BLaER1 (cell line): Measurements from ENCODE around the gene SHE.
"Not testable (repeated sequence)": the region's sequence is repeated elsewhere in the genome, so short reads cannot be mapped to it uniquely, and the experiment has no call there.

Source experiments
- H3K27ac ChIP-seq: shearing (Covaris generic); formaldehyde crosslinking; 2 replicates; pipeline ENCODE4 v1.8.1; 2022
- H3K27me3 ChIP-seq: shearing (Covaris generic); formaldehyde crosslinking; 2 replicates; pipeline ENCODE4 v1.8.1; 2022
- H3K36me3 ChIP-seq: shearing (Covaris generic); formaldehyde crosslinking; 2 replicates; pipeline ENCODE4 v1.8.1; 2022
- H3K4me1 ChIP-seq: shearing (Covaris generic); formaldehyde crosslinking; 2 replicates; pipeline ENCODE4 v1.8.1; 2022
- H3K4me2 ChIP-seq: shearing (Covaris generic); formaldehyde crosslinking; 2 replicates; pipeline ENCODE4 v1.8.1; 2022
- H3K4me3 ChIP-seq: shearing (Covaris generic); formaldehyde crosslinking; 2 replicates; pipeline ENCODE4 v1.8.1; 2022
- H3K9ac ChIP-seq: shearing (Covaris generic); formaldehyde crosslinking; 2 replicates; pipeline ENCODE4 v1.8.1; 2022
- H3K9me3 ChIP-seq: shearing (Covaris generic); formaldehyde crosslinking; 2 replicates; pipeline ENCODE4 v1.8.1; 2022
- H4K20me1 ChIP-seq: shearing (Covaris generic); formaldehyde crosslinking; 2 replicates; pipeline ENCODE4 v1.8.1; 2022
- Cebpa-rat ChIP-seq: shearing (Covaris generic); IDR thresholded peaks from 2 replicates; pipeline ENCODE4 v1.8.1; 2022

Gene SHE

GRCh38 chr1:154539486-154540483, 37.6 kb upstream of the SHE start:
- Histone ChIP-seq H3K4me1 (0 out of 2 replicates have a peak, but pooled peaks cover 2% of the 10 kb centered on the region), H3K27me3 (no peaks in the 10 kb centered on the region), H4K20me1 (no peaks in the 10 kb centered on the region), H3K4me2 (no peak overlapping the region), H3K36me3 (no peaks in the 10 kb centered on the region), H3K9me3 (no peaks in the 10 kb centered on the region; the same call in 1 of the 2 replicates), H3K27ac (no peak overlapping the region), H3K9ac (no peak overlapping the region), H3K4me3 (no peak overlapping the region)
- no peak for TF ChIP-seq Cebpa-rat

GRCh38 chr1:154536570-154536969, 34.4 kb upstream of the SHE start:
- no peak for TF ChIP-seq Cebpa-rat
- Histone ChIP-seq H3K9me3 (peaks cover 7% of the 10 kb centered on the region), H3K4me3 (no peak overlapping the region), H3K27me3 (no peaks in the 10 kb centered on the region), H3K4me2 (no peak overlapping the region), H4K20me1 (no peaks in the 10 kb centered on the region), H3K4me1 (no peaks in the 10 kb centered on the region), H3K9ac (no peak overlapping the region), H3K36me3 (no peaks in the 10 kb centered on the region), H3K27ac (no peak overlapping the region)

GRCh38 chr1:154533952-154534844, 32.0 kb upstream of the SHE start:
- Histone ChIP-seq H3K36me3 (no peaks in the 10 kb centered on the region), H3K27me3 (no peaks in the 10 kb centered on the region), H3K9me3 (peaks cover 7% of the 10 kb centered on the region), H3K9ac (no peak overlapping the region), H3K4me2 (no peak overlapping the region), H3K4me1 (no peaks in the 10 kb centered on the region), H3K4me3 (no peak overlapping the region), H3K27ac (no peak overlapping the region), H4K20me1 (no peaks in the 10 kb centered on the region)
- no peak for TF ChIP-seq Cebpa-rat

- not testable (repeated sequence) for H3K9ac ChIP-seq, H4K20me1 ChIP-seq, H3K27me3 ChIP-seq, H3K4me2 ChIP-seq, H3K27ac ChIP-seq, H3K36me3 ChIP-seq, H3K4me3 ChIP-seq, H3K9me3 ChIP-seq, H3K4me1 ChIP-seq
These were observed 29.7 kb upstream of the SHE start for GRCh38 chr1:154531950-154532349.

- Histone ChIP-seq H3K9ac (no peak overlapping the region), H3K4me1 (no peaks in the 10 kb centered on the region), H4K20me1 (no peaks in the 10 kb centered on the region), H3K36me3 (no peaks in the 10 kb centered on the region), H3K9me3 (peaks cover 9% of the 10 kb centered on the region; the same call in 1 of the 2 replicates), H3K27me3 (no peaks in the 10 kb centered on the region), H3K4me3 (no peak overlapping the region), H3K27ac (no peak overlapping the region), H3K4me2 (no peak overlapping the region)
- TF ChIP-seq Cebpa-rat: no peak
These were observed 27.1 kb upstream of the SHE start for GRCh38 chr1:154529308-154529707.

GRCh38 chr1:154527192-154527591, 25.0 kb upstream of the SHE start:
- H4K20me1 ChIP-seq: no peaks in the 10 kb centered on the region
- no peak overlapping the region for H3K4me3 ChIP-seq
- no peaks in the 10 kb centered on the region for H3K36me3 ChIP-seq
- no peak for TF ChIP-seq Cebpa-rat
- H3K9me3 ChIP-seq: peaks cover 11% of the 10 kb centered on the region; the same call in 1 of the 2 replicates
- H3K27me3 ChIP-seq: no peaks in the 10 kb centered on the region
- no peak overlapping the region for H3K27ac ChIP-seq
- H3K4me2 ChIP-seq: no peak overlapping the region
- no peaks in the 10 kb centered on the region for H3K4me1 ChIP-seq
- H3K9ac ChIP-seq: no peak overlapping the region

GRCh38 chr1:154524881-154525280, 22.7 kb upstream of the SHE start:
- Histone ChIP-seq H3K9me3 (0 out of 2 replicates have a peak, but pooled peaks cover 7% of the 10 kb centered on the region), H3K4me3 (no peak overlapping the region), H3K4me1 (no peaks in the 10 kb centered on the region), H3K27ac (no peak overlapping the region), H4K20me1 (no peaks in the 10 kb centered on the region), H3K4me2 (no peak overlapping the region), H3K27me3 (no peaks in the 10 kb centered on the region), H3K9ac (no peak overlapping the region), H3K36me3 (no peaks in the 10 kb centered on the region)
- TF ChIP-seq Cebpa-rat: no peak

- Histone ChIP-seq H3K27me3 (no peaks in the 10 kb centered on the region), H3K4me2 (no peak overlapping the region), H3K27ac (no peak overlapping the region), H3K9me3 (0 out of 2 replicates have a peak, but pooled peaks cover 7% of the 10 kb centered on the region), H3K4me1 (no peaks in the 10 kb centered on the region), H3K9ac (no peak overlapping the region), H3K36me3 (no peaks in the 10 kb centered on the region), H3K4me3 (no peak overlapping the region), H4K20me1 (no peaks in the 10 kb centered on the region)
- TF ChIP-seq Cebpa-rat: no peak
These were observed 19.5 kb upstream of the SHE start for GRCh38 chr1:154521695-154522094.

GRCh38 chr1:154520333-154520732, 18.1 kb upstream of the SHE start:
- Histone ChIP-seq H3K4me1 (no peaks in the 10 kb centered on the region), H3K4me2 (no peak overlapping the region), H3K9ac (no peak overlapping the region), H4K20me1 (no peaks in the 10 kb centered on the region), H3K27ac (no peak overlapping the region), H3K4me3 (no peak overlapping the region), H3K27me3 (no peaks in the 10 kb centered on the region), H3K36me3 (no peaks in the 10 kb centered on the region), H3K9me3 (0 out of 2 replicates have a peak, but pooled peaks cover 7% of the 10 kb centered on the region)
- no peak for TF ChIP-seq Cebpa-rat
